ENCODE results near the gene PRAMEF5. TPM values are rescaled to one million over a fixed set of nuclear protein-coding genes. Genes with fewer than 3 reads are reported as not detected.
"Not testable (repeated sequence)": the region's sequence is repeated elsewhere in the genome, so short reads cannot be mapped to it uniquely, and the experiment has no call there.

Gene PRAMEF5
- total and polyA plus RNA-seq, 9 of the 15 experiments (the other 6 are each of a cell fraction or from before 2014, with no cell fraction given), result not detected

DNA sequence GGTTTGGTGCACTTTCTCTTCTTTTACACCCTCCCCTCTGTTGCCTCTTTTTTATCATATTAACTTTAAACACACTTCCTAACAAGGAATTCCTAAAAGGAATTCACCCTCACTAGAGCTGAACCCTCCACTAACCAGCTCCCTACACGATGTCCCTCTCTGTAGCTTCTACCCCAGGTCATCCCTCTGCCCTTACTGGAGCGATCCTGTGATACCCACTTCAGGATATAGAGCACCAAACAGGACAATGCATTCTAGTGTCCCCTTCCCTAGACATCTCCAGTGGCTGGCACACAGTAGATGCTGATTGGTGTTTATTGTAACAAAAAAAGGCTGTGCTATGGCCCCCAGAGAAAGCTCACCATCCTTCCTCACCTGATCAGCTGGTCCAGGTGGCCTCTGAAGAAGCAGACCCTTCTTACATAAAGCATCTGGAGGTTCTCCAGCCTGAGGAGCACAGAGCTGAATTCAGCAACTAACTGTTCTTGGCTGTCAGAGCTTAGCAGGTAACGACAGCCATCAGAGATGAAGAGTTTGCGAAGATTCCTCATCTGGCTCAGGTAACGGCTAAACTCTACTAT lies 29.4 kb upstream of the PRAMEF5 start (continued):
- TF ChIP-seq, protein P1, sequence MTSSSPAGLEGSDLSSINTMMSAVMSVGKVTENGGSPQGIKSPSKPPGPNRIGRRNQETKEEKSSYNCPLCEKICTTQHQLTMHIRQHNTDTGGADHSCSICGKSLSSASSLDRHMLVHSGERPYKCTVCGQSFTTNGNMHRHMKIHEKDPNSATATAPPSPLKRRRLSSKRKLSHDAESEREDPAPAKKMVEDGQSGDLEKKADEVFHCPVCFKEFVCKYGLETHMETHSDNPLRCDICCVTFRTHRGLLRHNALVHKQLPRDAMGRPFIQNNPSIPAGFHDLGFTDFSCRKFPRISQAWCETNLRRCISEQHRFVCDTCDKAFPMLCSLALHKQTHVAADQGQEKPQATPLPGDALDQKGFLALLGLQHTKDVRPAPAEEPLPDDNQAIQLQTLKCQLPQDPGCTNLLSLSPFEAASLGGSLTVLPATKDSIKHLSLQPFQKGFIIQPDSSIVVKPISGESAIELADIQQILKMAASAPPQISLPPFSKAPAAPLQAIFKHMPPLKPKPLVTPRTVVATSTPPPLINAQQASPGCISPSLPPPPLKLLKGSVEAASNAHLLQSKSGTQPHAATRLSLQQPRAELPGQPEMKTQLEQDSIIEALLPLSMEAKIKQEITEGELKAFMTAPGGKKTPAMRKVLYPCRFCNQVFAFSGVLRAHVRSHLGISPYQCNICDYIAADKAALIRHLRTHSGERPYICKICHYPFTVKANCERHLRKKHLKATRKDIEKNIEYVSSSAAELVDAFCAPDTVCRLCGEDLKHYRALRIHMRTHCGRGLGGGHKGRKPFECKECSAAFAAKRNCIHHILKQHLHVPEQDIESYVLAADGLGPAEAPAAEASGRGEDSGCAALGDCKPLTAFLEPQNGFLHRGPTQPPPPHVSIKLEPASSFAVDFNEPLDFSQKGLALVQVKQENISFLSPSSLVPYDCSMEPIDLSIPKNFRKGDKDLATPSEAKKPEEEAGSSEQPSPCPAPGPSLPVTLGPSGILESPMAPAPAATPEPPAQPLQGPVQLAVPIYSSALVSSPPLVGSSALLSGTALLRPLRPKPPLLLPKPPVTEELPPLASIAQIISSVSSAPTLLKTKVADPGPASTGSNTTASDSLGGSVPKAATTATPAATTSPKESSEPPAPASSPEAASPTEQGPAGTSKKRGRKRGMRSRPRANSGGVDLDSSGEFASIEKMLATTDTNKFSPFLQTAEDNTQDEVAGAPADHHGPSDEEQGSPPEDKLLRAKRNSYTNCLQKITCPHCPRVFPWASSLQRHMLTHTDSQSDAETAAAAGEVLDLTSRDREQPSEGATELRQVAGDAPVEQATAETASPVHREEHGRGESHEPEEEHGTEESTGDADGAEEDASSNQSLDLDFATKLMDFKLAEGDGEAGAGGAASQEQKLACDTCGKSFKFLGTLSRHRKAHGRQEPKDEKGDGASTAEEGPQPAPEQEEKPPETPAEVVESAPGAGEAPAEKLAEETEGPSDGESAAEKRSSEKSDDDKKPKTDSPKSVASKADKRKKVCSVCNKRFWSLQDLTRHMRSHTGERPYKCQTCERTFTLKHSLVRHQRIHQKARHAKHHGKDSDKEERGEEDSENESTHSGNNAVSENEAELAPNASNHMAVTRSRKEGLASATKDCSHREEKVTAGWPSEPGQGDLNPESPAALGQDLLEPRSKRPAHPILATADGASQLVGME (CRISPR knock-in tag; IDR thresholded peaks at IDR 0.05), result no peak
- TF ChIP-seq, protein P2, sequence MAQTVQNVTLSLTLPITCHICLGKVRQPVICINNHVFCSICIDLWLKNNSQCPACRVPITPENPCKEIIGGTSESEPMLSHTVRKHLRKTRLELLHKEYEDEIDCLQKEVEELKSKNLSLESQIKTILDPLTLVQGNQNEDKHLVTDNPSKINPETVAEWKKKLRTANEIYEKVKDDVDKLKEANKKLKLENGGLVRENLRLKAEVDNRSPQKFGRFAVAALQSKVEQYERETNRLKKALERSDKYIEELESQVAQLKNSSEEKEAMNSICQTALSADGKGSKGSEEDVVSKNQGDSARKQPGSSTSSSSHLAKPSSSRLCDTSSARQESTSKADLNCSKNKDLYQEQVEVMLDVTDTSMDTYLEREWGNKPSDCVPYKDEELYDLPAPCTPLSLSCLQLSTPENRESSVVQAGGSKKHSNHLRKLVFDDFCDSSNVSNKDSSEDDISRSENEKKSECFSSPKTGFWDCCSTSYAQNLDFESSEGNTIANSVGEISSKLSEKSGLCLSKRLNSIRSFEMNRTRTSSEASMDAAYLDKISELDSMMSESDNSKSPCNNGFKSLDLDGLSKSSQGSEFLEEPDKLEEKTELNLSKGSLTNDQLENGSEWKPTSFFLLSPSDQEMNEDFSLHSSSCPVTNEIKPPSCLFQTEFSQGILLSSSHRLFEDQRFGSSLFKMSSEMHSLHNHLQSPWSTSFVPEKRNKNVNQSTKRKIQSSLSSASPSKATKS (CRISPR knock-in tag; IDR thresholded peaks at IDR 0.05), result no peak
- TF ChIP-seq SRSF3 (IDR thresholded peaks at IDR 0.05; ENCODE audit: insufficient read depth, low read length) (no peak), ZNF184 (CRISPR knock-in tag; IDR thresholded peaks at IDR 0.05) (no peak), KAT7 (CRISPR knock-in tag; IDR thresholded peaks at IDR 0.05; ENCODE audit: borderline replicate concordance) (no peak)

DNA sequence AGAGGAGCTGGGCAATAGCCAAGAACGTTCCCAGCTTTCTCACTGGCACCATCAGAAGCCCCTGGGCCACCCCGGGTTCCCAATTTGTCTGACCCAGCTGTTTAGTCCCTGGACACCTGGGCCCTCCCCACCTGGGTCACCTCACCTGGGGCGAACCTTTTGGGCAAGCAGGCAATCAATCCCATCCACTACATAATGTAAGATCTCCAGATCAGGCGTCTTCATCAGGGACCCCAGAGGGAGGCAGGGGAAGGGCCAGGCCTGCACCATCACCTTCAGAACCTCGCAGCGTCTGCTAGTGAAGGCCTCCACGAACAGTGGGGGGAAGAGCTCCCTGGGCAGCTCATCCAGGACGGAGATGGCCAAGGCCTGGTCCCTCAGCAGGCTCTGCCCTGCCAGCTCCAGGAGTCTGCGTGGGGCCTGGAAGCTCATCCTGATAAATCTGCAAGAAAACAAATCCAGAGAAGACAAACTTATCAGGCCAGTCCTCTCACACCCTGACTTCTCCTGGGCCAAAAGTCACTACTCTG lies 28.3 kb upstream of the PRAMEF5 start, which contains the start of gene PRAMEF18:
Gene PRAMEF18, minus strand, starts transcription at position 480 of the 530 bp plus-strand sequence. Its CDS starts 48 bp downstream, at position 432.
- 0% methylated on average over 8 of the region's 9 CpGs for WGBS (ENCODE audit: insufficient coverage, low coverage, missing lambda C conversion rate)
- H2AFZ ChIP-seq (ENCODE audit: low read depth, low read length); ATAC-seq; H3K9ac ChIP-seq (ENCODE audit: insufficient read depth in 1 of 2, low read depth in 2 of 2, low read length in 2 of 2); DNase-seq (ENCODE audit: extremely low read depth in 1 of 4, low spot score in 3 of 4); H3K4me2 ChIP-seq (ENCODE audit: insufficient read depth, low read length); H3K27me3 ChIP-seq (ENCODE audit: control insufficient read depth in 2 of 2, insufficient read depth in 2 of 2, low read length in 2 of 2); H3K36me3 ChIP-seq (ENCODE audit: control insufficient read depth, insufficient read depth, low read length); FAIRE-seq; H3K4me3 ChIP-seq; H3K9me3 ChIP-seq (replicated peaks; ENCODE audit: control insufficient read depth, insufficient read depth, low read depth, low read length); CTCF ChIA-PET (ENCODE audit: low intra/inter-chr PET ratio); intact Hi-C loops (cut with micrococcal nuclease); H4K20me1 ChIP-seq (replicated peaks; ENCODE audit: control insufficient read depth, insufficient read depth, low read length); H3K4me1 ChIP-seq (replicated peaks in 1 of 2; ENCODE audit: control insufficient read depth in 2 of 2, insufficient read depth in 2 of 2, low read length in 2 of 2); H3K9me1 ChIP-seq (ENCODE audit: control insufficient read depth, insufficient read depth, low read length); H3K79me2 ChIP-seq (ENCODE audit: control insufficient read depth, insufficient read depth, low read length); BruUV-seq (replicated peaks); H3K27ac ChIP-seq (ENCODE audit: extremely low read depth, low read depth, low read length): not testable (repeated sequence)
- POLR2A ChIA-PET, result interaction anchor here (0.6 to 1.3 kb wide), 2 partner anchors 13 to 563 kb away, joined by 3 read pairs; no protein-coding TSS in a partner anchor
- in situ Hi-C loops (cut with MboI), result loop anchor here (5.0 to 25.0 kb wide), 2 partner anchors 113 to 218 kb away; partner anchors contain the start of gene HNRNPCL2

Measured in K562 (cell line).